ENCODE measurements around the gene FXR2. TPM values are rescaled to one million over a fixed set of nuclear protein-coding genes. Genes with fewer than 3 reads are reported as not detected.

Gene FXR2
- total and polyA plus RNA-seq, 10 of the 15 experiments (the other 5 are each of a cell fraction or from before 2014, with no cell fraction given): 1.6 to 33.3 (median 22.0) TPM

DNA sequence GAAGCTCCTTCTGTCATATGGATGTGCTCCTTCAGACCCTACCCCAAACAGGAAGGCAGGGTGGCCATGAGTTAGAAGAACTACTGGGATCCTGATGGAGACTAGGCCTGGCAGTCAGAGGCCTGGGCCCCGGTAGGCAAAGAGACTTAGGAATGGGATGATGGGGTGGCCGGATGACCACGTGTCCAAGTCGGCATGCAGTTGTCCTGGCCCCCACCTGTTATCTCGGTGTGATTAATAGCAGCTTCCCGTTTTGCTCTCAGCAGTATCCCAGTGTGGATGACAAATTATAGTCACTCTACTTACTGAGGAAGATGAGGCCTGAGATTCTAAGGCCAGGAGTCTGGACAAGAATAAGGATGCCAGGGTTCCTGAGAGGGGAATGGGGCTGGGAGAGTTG, 64.4 kb downstream of the FXR2 start:
- H3K9me3 ChIP-seq (replicated peaks; ENCODE audit: control insufficient read depth, insufficient read depth, low read length): no peaks in the 10 kb centered on the region
- H2AFZ ChIP-seq (ENCODE audit: control insufficient read depth, low read depth, low read length): no peak overlapping the region
- FAIRE-seq (no peak), DNase-seq (ENCODE audit: low read depth, low spot score) (no peak), ATAC-seq (no peak)
- H3K79me2 ChIP-seq (ENCODE audit: control insufficient read depth, insufficient read depth, low read length): no peaks in the 10 kb centered on the region
- no peak overlapping the region for H3K9ac ChIP-seq (ENCODE audit: control insufficient read depth, insufficient read depth, low read length)
- intact Hi-C loops (cut with micrococcal nuclease; ENCODE audit: unreplicated experiment) (no loop called here), in situ Hi-C loops (cut with MboI) (loop anchor here (25.0 kb wide), 1 partner anchor 513 kb away; the partner anchor contains the start of genes SLC16A11 and SLC16A13)
- no peak overlapping the region for H3K27ac ChIP-seq (ENCODE audit: control insufficient read depth, insufficient read depth)
- BruUV-seq (replicated peaks): no TSS peak
- no peak overlapping the region for H3K4me3 ChIP-seq
- no peak overlapping the region for H3K4me2 ChIP-seq (ENCODE audit: control insufficient read depth, insufficient read depth)
- no peaks in the 10 kb centered on the region; a peak in 1 of 4 replicates for H3K27me3 ChIP-seq (replicated peaks in 1 of 2; ENCODE audit: control insufficient read depth in 2 of 2, insufficient read depth in 2 of 2, low read length in 1 of 2)
- H4K20me1 ChIP-seq (ENCODE audit: control insufficient read depth, insufficient read depth): no peaks in the 10 kb centered on the region
- 62% methylated on average over 6 of the region's 6 CpGs for WGBS (ENCODE audit: insufficient coverage, insufficient replicate concordance, low lambda C conversion rate, missing lambda C conversion rate)
- CTCF ChIA-PET: interaction anchor here (0.6 to 2.3 kb wide), 3 partner anchors 10 to 36 kb away, joined by 3 to 14 read pairs (median 5); no protein-coding TSS in a partner anchor
- RAD21 ChIA-PET (ENCODE audit: unreplicated experiment): no interaction called here
- TF ChIP-seq YBX1 (IDR thresholded peaks at IDR 0.05): no peak
- no peak for TF ChIP-seq SMARCA5 (IDR thresholded peaks at IDR 0.05)
- TF ChIP-seq SREBF1 (IDR thresholded peaks at IDR 0.05; ENCODE audit: low read length): no peak
- no peak for TF ChIP-seq ATF7 (IDR thresholded peaks at IDR 0.05; ENCODE audit: low read depth)
- TF ChIP-seq RELA (IDR thresholded peaks at IDR 0.05; ENCODE audit: borderline replicate concordance, partially characterized antibody): no peak
- TF ChIP-seq TCF12 (IDR thresholded peaks at IDR 0.05; ENCODE audit: low read depth, low read length): no peak
- TF ChIP-seq, protein P1, sequence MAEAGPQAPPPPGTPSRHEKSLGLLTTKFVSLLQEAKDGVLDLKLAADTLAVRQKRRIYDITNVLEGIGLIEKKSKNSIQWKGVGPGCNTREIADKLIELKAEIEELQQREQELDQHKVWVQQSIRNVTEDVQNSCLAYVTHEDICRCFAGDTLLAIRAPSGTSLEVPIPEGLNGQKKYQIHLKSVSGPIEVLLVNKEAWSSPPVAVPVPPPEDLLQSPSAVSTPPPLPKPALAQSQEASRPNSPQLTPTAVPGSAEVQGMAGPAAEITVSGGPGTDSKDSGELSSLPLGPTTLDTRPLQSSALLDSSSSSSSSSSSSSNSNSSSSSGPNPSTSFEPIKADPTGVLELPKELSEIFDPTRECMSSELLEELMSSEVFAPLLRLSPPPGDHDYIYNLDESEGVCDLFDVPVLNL (IDR thresholded peaks at IDR 0.05; ENCODE audit: low read depth, low read length): no peak
- no peak for TF ChIP-seq EED (IDR thresholded peaks at IDR 0.05; ENCODE audit: low read depth)
- TF ChIP-seq HDGF (IDR thresholded peaks at IDR 0.05): no peak
- TF ChIP-seq ZSCAN29 (IDR thresholded peaks at IDR 0.05): no peak
- TF ChIP-seq FOS (IDR thresholded peaks at IDR 0.05; ENCODE audit: borderline replicate concordance, extremely low read depth, insufficient read length): no peak
- no peak for TF ChIP-seq SMAD5 (IDR thresholded peaks at IDR 0.05; ENCODE audit: low read depth)
- TF ChIP-seq, protein P2, sequence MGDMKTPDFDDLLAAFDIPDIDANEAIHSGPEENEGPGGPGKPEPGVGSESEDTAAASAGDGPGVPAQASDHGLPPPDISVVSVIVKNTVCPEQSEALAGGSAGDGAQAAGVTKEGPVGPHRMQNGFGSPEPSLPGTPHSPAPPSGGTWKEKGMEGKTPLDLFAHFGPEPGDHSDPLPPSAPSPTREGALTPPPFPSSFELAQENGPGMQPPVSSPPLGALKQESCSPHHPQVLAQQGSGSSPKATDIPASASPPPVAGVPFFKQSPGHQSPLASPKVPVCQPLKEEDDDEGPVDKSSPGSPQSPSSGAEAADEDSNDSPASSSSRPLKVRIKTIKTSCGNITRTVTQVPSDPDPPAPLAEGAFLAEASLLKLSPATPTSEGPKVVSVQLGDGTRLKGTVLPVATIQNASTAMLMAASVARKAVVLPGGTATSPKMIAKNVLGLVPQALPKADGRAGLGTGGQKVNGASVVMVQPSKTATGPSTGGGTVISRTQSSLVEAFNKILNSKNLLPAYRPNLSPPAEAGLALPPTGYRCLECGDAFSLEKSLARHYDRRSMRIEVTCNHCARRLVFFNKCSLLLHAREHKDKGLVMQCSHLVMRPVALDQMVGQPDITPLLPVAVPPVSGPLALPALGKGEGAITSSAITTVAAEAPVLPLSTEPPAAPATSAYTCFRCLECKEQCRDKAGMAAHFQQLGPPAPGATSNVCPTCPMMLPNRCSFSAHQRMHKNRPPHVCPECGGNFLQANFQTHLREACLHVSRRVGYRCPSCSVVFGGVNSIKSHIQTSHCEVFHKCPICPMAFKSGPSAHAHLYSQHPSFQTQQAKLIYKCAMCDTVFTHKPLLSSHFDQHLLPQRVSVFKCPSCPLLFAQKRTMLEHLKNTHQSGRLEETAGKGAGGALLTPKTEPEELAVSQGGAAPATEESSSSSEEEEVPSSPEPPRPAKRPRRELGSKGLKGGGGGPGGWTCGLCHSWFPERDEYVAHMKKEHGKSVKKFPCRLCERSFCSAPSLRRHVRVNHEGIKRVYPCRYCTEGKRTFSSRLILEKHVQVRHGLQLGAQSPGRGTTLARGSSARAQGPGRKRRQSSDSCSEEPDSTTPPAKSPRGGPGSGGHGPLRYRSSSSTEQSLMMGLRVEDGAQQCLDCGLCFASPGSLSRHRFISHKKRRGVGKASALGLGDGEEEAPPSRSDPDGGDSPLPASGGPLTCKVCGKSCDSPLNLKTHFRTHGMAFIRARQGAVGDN (IDR thresholded peaks at IDR 0.05): no peak
- TF ChIP-seq TCF7 (IDR thresholded peaks at IDR 0.05; ENCODE audit: borderline replicate concordance): no peak
- TF ChIP-seq NFYB (IDR thresholded peaks at IDR 0.05; ENCODE audit: insufficient read depth, low read depth, low read length): no peak
- TF ChIP-seq POLR2A (IDR thresholded peaks at IDR 0.05; ENCODE audit: low read depth, low read length): no peak
- TF ChIP-seq, protein P3, sequence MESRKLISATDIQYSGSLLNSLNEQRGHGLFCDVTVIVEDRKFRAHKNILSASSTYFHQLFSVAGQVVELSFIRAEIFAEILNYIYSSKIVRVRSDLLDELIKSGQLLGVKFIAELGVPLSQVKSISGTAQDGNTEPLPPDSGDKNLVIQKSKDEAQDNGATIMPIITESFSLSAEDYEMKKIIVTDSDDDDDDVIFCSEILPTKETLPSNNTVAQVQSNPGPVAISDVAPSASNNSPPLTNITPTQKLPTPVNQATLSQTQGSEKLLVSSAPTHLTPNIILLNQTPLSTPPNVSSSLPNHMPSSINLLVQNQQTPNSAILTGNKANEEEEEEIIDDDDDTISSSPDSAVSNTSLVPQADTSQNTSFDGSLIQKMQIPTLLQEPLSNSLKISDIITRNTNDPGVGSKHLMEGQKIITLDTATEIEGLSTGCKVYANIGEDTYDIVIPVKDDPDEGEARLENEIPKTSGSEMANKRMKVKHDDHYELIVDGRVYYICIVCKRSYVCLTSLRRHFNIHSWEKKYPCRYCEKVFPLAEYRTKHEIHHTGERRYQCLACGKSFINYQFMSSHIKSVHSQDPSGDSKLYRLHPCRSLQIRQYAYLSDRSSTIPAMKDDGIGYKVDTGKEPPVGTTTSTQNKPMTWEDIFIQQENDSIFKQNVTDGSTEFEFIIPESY (IDR thresholded peaks at IDR 0.05): no peak
- no peak for TF ChIP-seq BCL11A (IDR thresholded peaks at IDR 0.05; ENCODE audit: low read depth, low read length)
- TF ChIP-seq NFYA (IDR thresholded peaks at IDR 0.05; ENCODE audit: borderline replicate concordance, low read depth, low read length): no peak
- TF ChIP-seq FOXM1 (IDR thresholded peaks at IDR 0.05; ENCODE audit: low read depth, low read length): no peak
- SMC1A ChIA-PET (ENCODE audit: uncharacterized antibody, unreplicated experiment): interaction anchor here (1.1 to 2.3 kb wide), 2 partner anchors 10 to 27 kb away, joined by 3 to 7 read pairs; no protein-coding TSS in a partner anchor
- no peaks in the 10 kb centered on the region for H3K36me3 ChIP-seq (ENCODE audit: control insufficient read depth in 2 of 2, insufficient read depth in 2 of 2, low read length in 1 of 2)
- H3K4me1 ChIP-seq (ENCODE audit: control insufficient read depth, insufficient read depth, low read length): peaks cover 29% of the 10 kb centered on the region
- POLR2A ChIA-PET: no interaction called here
